Measurements from ENCODE around the gene SFT2D3. TPM values are rescaled to one million over a fixed set of nuclear protein-coding genes. Genes with fewer than 3 reads are reported as not detected.
A peak's percentile ranks its signal among the peaks of the same experiment; 100 is the strongest.

Gene SFT2D3
- total and polyA plus RNA-seq, 2 of the 13 experiments (the other 11 are each of a cell fraction or from before 2014, with no cell fraction given) = 8.3 to 9.4 TPM

DNA sequence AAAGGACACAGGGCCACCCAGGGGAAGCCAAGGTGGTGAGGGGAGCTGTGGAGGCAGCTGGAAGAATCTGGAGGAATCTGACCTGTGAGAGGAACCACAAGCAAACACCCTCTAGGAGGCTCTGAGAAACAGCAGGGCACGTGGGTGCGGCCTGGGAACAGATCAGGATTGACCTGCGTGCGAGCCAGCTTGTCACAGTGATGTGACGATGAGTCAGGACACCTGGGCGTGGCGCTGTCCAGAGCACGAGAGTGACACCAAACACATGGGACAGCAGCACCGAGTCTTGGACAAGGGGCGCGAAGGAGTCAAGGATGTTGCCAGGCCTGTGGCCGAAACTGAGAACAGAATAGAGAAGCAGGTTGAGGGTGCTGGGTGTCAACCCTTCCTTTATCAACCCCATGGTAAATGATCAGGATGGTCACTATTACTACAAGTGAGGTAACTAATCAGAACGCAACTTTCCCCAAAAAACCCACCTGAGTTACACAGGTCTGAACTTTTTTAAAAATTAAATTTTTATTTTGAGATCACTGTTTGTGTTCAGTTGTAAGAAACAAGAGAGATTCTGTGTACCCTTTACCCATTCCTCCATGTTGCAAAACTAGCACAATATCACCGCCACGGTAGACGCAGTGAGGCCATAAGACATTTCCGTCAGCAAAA, 637 bp upstream of the SFT2D3 start (continued):
- no peak for TF ChIP-seq HCFC1 (IDR thresholded peaks at IDR 0.05; ENCODE audit: low read depth, low read length)
- TF ChIP-seq TFAP4 (IDR thresholded peaks at IDR 0.05; ENCODE audit: borderline replicate concordance, low read depth) = peak; percentile 69; the same call in 1 of the 2 replicates
- TF ChIP-seq RCOR2 (CRISPR knock-in tag; IDR thresholded peaks at IDR 0.05) = no peak; the same call in 1 of the 2 replicates
- TF ChIP-seq, protein P1, sequence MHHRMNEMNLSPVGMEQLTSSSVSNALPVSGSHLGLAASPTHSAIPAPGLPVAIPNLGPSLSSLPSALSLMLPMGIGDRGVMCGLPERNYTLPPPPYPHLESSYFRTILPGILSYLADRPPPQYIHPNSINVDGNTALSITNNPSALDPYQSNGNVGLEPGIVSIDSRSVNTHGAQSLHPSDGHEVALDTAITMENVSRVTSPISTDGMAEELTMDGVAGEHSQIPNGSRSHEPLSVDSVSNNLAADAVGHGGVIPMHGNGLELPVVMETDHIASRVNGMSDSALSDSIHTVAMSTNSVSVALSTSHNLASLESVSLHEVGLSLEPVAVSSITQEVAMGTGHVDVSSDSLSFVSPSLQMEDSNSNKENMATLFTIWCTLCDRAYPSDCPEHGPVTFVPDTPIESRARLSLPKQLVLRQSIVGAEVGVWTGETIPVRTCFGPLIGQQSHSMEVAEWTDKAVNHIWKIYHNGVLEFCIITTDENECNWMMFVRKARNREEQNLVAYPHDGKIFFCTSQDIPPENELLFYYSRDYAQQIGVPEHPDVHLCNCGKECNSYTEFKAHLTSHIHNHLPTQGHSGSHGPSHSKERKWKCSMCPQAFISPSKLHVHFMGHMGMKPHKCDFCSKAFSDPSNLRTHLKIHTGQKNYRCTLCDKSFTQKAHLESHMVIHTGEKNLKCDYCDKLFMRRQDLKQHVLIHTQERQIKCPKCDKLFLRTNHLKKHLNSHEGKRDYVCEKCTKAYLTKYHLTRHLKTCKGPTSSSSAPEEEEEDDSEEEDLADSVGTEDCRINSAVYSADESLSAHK (CRISPR knock-in tag; IDR thresholded peaks at IDR 0.05; ENCODE audit: borderline replicate concordance) = no peak
- 0 out of 2 replicates have a peak, but pooled peaks have one; percentile 81 for TF ChIP-seq MEIS2 (CRISPR knock-in tag; IDR thresholded peaks at IDR 0.05)
- TF ChIP-seq AGO1 (IDR thresholded peaks at IDR 0.05; ENCODE audit: low read depth, low read length, poor library complexity, severe bottlenecking) = no peak
- no peak for TF ChIP-seq TAF1 (CRISPR knock-in tag; IDR thresholded peaks at IDR 0.05)
- TF ChIP-seq ZSCAN21 (CRISPR knock-in tag; IDR thresholded peaks at IDR 0.05; ENCODE audit: borderline replicate concordance) = no peak
- TF ChIP-seq ZNF205 (CRISPR knock-in tag; IDR thresholded peaks at IDR 0.05) = 0 out of 2 replicates have a peak, but pooled peaks have one; percentile 24
- TF ChIP-seq ZNF878 (CRISPR knock-in tag; IDR thresholded peaks at IDR 0.05) = no peak
- TF ChIP-seq, protein P2, sequence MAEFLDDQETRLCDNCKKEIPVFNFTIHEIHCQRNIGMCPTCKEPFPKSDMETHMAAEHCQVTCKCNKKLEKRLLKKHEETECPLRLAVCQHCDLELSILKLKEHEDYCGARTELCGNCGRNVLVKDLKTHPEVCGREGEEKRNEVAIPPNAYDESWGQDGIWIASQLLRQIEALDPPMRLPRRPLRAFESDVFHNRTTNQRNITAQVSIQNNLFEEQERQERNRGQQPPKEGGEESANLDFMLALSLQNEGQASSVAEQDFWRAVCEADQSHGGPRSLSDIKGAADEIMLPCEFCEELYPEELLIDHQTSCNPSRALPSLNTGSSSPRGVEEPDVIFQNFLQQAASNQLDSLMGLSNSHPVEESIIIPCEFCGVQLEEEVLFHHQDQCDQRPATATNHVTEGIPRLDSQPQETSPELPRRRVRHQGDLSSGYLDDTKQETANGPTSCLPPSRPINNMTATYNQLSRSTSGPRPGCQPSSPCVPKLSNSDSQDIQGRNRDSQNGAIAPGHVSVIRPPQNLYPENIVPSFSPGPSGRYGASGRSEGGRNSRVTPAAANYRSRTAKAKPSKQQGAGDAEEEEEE (CRISPR knock-in tag; IDR thresholded peaks at IDR 0.05; ENCODE audit: borderline replicate concordance) = no peak
- TF ChIP-seq RAD51 (IDR thresholded peaks at IDR 0.05; ENCODE audit: borderline replicate concordance) = no peak
- TF ChIP-seq KDM5B (CRISPR knock-in tag; IDR thresholded peaks at IDR 0.05; ENCODE audit: borderline replicate concordance) = no peak
- TF ChIP-seq NBN (conservative IDR thresholded peaks at IDR 0.05) = no peak
- TF ChIP-seq REXO4 (CRISPR knock-in tag; IDR thresholded peaks at IDR 0.05; ENCODE audit: borderline replicate concordance) = no peak
- TF ChIP-seq ZNF570 (CRISPR knock-in tag; IDR thresholded peaks at IDR 0.05; ENCODE audit: borderline replicate concordance) = no peak
- TF ChIP-seq, protein P3, sequence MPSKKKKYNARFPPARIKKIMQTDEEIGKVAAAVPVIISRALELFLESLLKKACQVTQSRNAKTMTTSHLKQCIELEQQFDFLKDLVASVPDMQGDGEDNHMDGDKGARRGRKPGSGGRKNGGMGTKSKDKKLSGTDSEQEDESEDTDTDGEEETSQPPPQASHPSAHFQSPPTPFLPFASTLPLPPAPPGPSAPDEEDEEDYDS (CRISPR knock-in tag; IDR thresholded peaks at IDR 0.05) = peak; percentile 70
- TF ChIP-seq, protein P4, sequence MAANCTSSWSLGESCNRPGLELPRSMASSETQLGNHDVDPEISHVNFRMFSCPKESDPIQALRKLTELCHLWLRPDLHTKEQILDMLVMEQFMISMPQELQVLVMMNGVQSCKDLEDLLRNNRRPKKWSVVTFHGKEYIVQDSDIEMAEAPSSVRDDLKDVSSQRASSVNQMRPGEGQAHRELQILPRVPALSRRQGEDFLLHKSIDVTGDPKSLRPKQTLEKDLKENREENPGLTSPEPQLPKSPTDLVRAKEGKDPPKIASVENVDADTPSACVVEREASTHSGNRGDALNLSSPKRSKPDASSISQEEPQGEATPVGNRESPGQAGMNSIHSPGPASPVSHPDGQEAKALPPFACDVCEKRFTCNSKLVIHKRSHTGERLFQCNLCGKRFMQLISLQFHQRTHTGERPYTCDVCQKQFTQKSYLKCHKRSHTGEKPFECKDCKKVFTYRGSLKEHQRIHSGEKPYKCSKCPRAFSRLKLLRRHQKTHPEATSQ (CRISPR knock-in tag; IDR thresholded peaks at IDR 0.05; ENCODE audit: borderline replicate concordance) = no peak; the same call in 1 of the 2 replicates
- no peak for TF ChIP-seq ZNF431 (CRISPR knock-in tag; IDR thresholded peaks at IDR 0.05; ENCODE audit: borderline replicate concordance, low read depth)
- TF ChIP-seq ZNF777 (CRISPR knock-in tag; IDR thresholded peaks at IDR 0.05) = no peak
- TF ChIP-seq MIXL1 (CRISPR knock-in tag; IDR thresholded peaks at IDR 0.05) = 0 out of 2 replicates have a peak, but pooled peaks have one; percentile 31
- TF ChIP-seq, protein P5, sequence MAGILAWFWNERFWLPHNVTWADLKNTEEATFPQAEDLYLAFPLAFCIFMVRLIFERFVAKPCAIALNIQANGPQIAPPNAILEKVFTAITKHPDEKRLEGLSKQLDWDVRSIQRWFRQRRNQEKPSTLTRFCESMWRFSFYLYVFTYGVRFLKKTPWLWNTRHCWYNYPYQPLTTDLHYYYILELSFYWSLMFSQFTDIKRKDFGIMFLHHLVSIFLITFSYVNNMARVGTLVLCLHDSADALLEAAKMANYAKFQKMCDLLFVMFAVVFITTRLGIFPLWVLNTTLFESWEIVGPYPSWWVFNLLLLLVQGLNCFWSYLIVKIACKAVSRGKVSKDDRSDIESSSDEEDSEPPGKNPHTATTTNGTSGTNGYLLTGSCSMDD (CRISPR knock-in tag; IDR thresholded peaks at IDR 0.05) = no peak

Data from HepG2 (cell line).